Muscle layer of duodenum (tissue), 2 donors: ENCODE data around the gene SMG9.

Experiments
- H3K27ac ChIP-seq: one replicate; pipeline ENCODE4 v1.7.0; 2013; ENCODE audit warnings: mild to moderate bottlenecking, low read length
- H3K27me3 ChIP-seq: one replicate; pipeline ENCODE4 v1.7.0; 2013; ENCODE audit warnings: low read depth, mild to moderate bottlenecking, control low read depth, low read length
- H3K36me3 ChIP-seq, 2 donors: one replicate each; pipeline ENCODE4 v1.7.0; 2013; ENCODE audit warnings: low read length in 2 of 2, control low read depth in 1 of 2, mild to moderate bottlenecking in 1 of 2; ENCODE audit not compliant: insufficient read depth in 2 of 2, control insufficient read depth in 1 of 2
- H3K4me1 ChIP-seq, 2 donors: one replicate each; pipeline ENCODE4 v1.7.0; 2013; ENCODE audit warnings: low read length in 2 of 2, mild to moderate bottlenecking in 2 of 2, control low read depth in 1 of 2, moderate library complexity in 1 of 2; ENCODE audit not compliant: insufficient read depth in 2 of 2, control insufficient read depth in 1 of 2
- H3K4me3 ChIP-seq, 2 donors: one replicate each; pipeline ENCODE4 v1.7.0; 2013; ENCODE audit warnings: low read length in 2 of 2, low read depth in 1 of 2, mild to moderate bottlenecking in 1 of 2
- H3K9me3 ChIP-seq, 2 donors: one replicate each; pipeline ENCODE4 v1.7.0; 2013; ENCODE audit warnings: low read length in 2 of 2, control low read depth in 1 of 2, mild to moderate bottlenecking in 1 of 2; ENCODE audit not compliant: control insufficient read depth in 1 of 2
- donor health status: healthy.

Gene SMG9

GRCh38 chr19:43697295-43697694 lies 57.5 kb downstream of the SMG9 start:
- Histone ChIP-seq H3K36me3 (no peaks in the 10 kb centered on the region), H3K9me3 (peaks cover 3 to 6% of the 10 kb centered on the region in 2 donors), H3K4me3 (no peak overlapping the region), H3K4me1 (peaks cover 4 to 5% of the 10 kb centered on the region in 2 donors), H3K27me3 (no peaks in the 10 kb centered on the region), H3K27ac (no peak overlapping the region)

GRCh38 chr19:43695985-43696704 lies 58.6 kb downstream of the SMG9 start:
- H3K27me3 ChIP-seq, result no peaks in the 10 kb centered on the region
- no peak overlapping the region for H3K4me3 ChIP-seq
- H3K27ac ChIP-seq, result no peak overlapping the region
- no peaks in the 10 kb centered on the region for H3K36me3 ChIP-seq
- peaks cover 4 to 5% of the 10 kb centered on the region in 2 donors for H3K4me1 ChIP-seq
- H3K9me3 ChIP-seq, result peaks cover 7 to 18% of the 10 kb centered on the region in 2 donors

GRCh38 chr19:43694553-43694952 lies 60.2 kb downstream of the SMG9 start:
- Histone ChIP-seq H3K27me3 (no peaks in the 10 kb centered on the region), H3K27ac (no peak overlapping the region), H3K4me3 (no peak overlapping the region), H3K36me3 (no peaks in the 10 kb centered on the region), H3K9me3 (peaks cover 12 to 25% of the 10 kb centered on the region in 2 donors), H3K4me1 (peaks cover 0 to 4% of the 10 kb centered on the region in 2 donors)

- H3K4me1 ChIP-seq, result no peaks in the 10 kb centered on the region
- H3K36me3 ChIP-seq, result no peaks in the 10 kb centered on the region
- H3K27ac ChIP-seq, result no peak overlapping the region
- H3K9me3 ChIP-seq, result peaks cover 12 to 25% of the 10 kb centered on the region in 2 donors
- no peaks in the 10 kb centered on the region for H3K27me3 ChIP-seq
- no peak overlapping the region for H3K4me3 ChIP-seq
Measured at GRCh38 chr19:43692877-43693276, 61.9 kb downstream of the SMG9 start.

- Histone ChIP-seq H3K4me3 (no peak overlapping the region), H3K9me3 (peaks cover 12 to 25% of the 10 kb centered on the region in 2 donors), H3K27me3 (no peaks in the 10 kb centered on the region), H3K27ac (no peak overlapping the region), H3K36me3 (no peaks in the 10 kb centered on the region), H3K4me1 (no peaks in the 10 kb centered on the region)
Measured at GRCh38 chr19:43692385-43692784, 62.4 kb downstream of the SMG9 start.

- Histone ChIP-seq H3K4me1 (no peaks in the 10 kb centered on the region), H3K4me3 (no peak overlapping the region), H3K27ac (no peak overlapping the region), H3K36me3 (no peaks in the 10 kb centered on the region), H3K27me3 (no peaks in the 10 kb centered on the region), H3K9me3 (peaks cover 12 to 25% of the 10 kb centered on the region in 2 donors)
Measured at GRCh38 chr19:43691755-43692154, 63.0 kb downstream of the SMG9 start.

- Histone ChIP-seq H3K4me3 (no peak overlapping the region), H3K27me3 (no peaks in the 10 kb centered on the region), H3K36me3 (no peaks in the 10 kb centered on the region), H3K9me3 (peaks cover 9 to 25% of the 10 kb centered on the region in 2 donors), H3K4me1 (no peaks in the 10 kb centered on the region), H3K27ac (no peak overlapping the region)
Measured at GRCh38 chr19:43690890-43691289, 63.9 kb downstream of the SMG9 start.

- Histone ChIP-seq H3K27me3 (no peaks in the 10 kb centered on the region), H3K4me3 (no peak overlapping the region), H3K9me3 (peaks cover 9 to 25% of the 10 kb centered on the region in 2 donors), H3K4me1 (no peaks in the 10 kb centered on the region), H3K27ac (no peak overlapping the region), H3K36me3 (no peaks in the 10 kb centered on the region)
Measured at GRCh38 chr19:43690444-43690843, 64.3 kb downstream of the SMG9 start.

- H3K4me3 ChIP-seq, result no peak overlapping the region
- peaks cover 9 to 23% of the 10 kb centered on the region in 2 donors for H3K9me3 ChIP-seq
- no peak overlapping the region for H3K27ac ChIP-seq
- no peaks in the 10 kb centered on the region for H3K36me3 ChIP-seq
- no peaks in the 10 kb centered on the region for H3K27me3 ChIP-seq
- H3K4me1 ChIP-seq, result no peaks in the 10 kb centered on the region
Measured at GRCh38 chr19:43688059-43688701, 66.6 kb downstream of the SMG9 start.

- Histone ChIP-seq H3K27ac (no peak overlapping the region), H3K4me3 (no peak overlapping the region), H3K36me3 (no peaks in the 10 kb centered on the region), H3K4me1 (no peaks in the 10 kb centered on the region), H3K27me3 (no peaks in the 10 kb centered on the region), H3K9me3 (peaks cover 9 to 22% of the 10 kb centered on the region in 2 donors)
Measured at GRCh38 chr19:43687660-43687997, 67.1 kb downstream of the SMG9 start.

- Histone ChIP-seq H3K27ac (no peak overlapping the region), H3K4me3 (no peak overlapping the region), H3K36me3 (no peaks in the 10 kb centered on the region), H3K27me3 (no peaks in the 10 kb centered on the region), H3K4me1 (no peaks in the 10 kb centered on the region), H3K9me3 (no peaks in the 10 kb centered on the region)
Measured at GRCh38 chr19:43684326-43684725, 70.4 kb downstream of the SMG9 start.
